HEK293 (cell line): ENCODE results near the gene GPR180.

ENCODE experiments used
- EGR2 ChIP-seq: fragments of 450-650 bp; formaldehyde crosslinking; IDR thresholded peaks from 2 replicates; pipeline ENCODE4 v1.5.1; 2016; ENCODE audit warnings: low read depth, missing biosample characterization, missing genetic modification characterization
- KLF10 ChIP-seq: fragments of 450-650 bp; IDR thresholded peaks from 2 replicates; pipeline ENCODE4 v1.5.1; 2018; ENCODE audit warnings: missing biosample characterization, mild to moderate bottlenecking, missing genetic modification characterization
- YY1 ChIP-seq: fragments of 450-650 bp; formaldehyde crosslinking; IDR thresholded peaks from 2 replicates; pipeline ENCODE4 v1.5.1; 2018; ENCODE audit warnings: missing biosample characterization, missing genetic modification characterization
- ZNF138 ChIP-seq: fragments of 450-650 bp; formaldehyde crosslinking; IDR thresholded peaks from 2 replicates; pipeline ENCODE4 v1.5.1; 2016; ENCODE audit warnings: missing biosample characterization, missing genetic modification characterization, borderline replicate concordance
- ZNF292 ChIP-seq: fragments of 450-650 bp; formaldehyde crosslinking; IDR thresholded peaks from 2 replicates; pipeline ENCODE4 v1.5.1; 2016; ENCODE audit warnings: low read depth, missing biosample characterization, missing genetic modification characterization, borderline replicate concordance
- ZNF416 ChIP-seq: fragments of 450-650 bp; formaldehyde crosslinking; IDR thresholded peaks from 2 replicates; pipeline ENCODE4 v1.5.1; 2016; ENCODE audit warnings: missing biosample characterization, missing genetic modification characterization
- ZNF549 ChIP-seq: fragments of 450-650 bp; IDR thresholded peaks from 2 replicates; pipeline ENCODE4 v1.5.1; 2018; ENCODE audit warnings: missing biosample characterization, missing genetic modification characterization, mild to moderate bottlenecking, inconsistent platforms, moderate library complexity
- TF ChIP-seq, protein P1 (sequence below): fragments of 450-650 bp; formaldehyde crosslinking; IDR thresholded peaks from 2 replicates; pipeline ENCODE4 v1.5.1; 2016; ENCODE audit warnings: missing biosample characterization, missing genetic modification characterization
- TF ChIP-seq, protein P2 (sequence below): fragments of 450-650 bp; formaldehyde crosslinking; IDR thresholded peaks from 2 replicates; pipeline ENCODE4 v1.5.1; 2016; ENCODE audit warnings: missing biosample characterization, missing genetic modification characterization
- TF ChIP-seq, protein P3 (sequence below): fragments of 450-650 bp; formaldehyde crosslinking; IDR thresholded peaks from 2 replicates; pipeline ENCODE4 v1.5.1; 2016; ENCODE audit warnings: missing biosample characterization, missing genetic modification characterization
- TF ChIP-seq, protein P4 (sequence below): fragments of 450-650 bp; formaldehyde crosslinking; IDR thresholded peaks from 2 replicates; pipeline ENCODE4 v1.5.1; 2016; ENCODE audit warnings: missing biosample characterization, missing genetic modification characterization
- TF ChIP-seq, protein P5 (sequence below): fragments of 450-650 bp; formaldehyde crosslinking; IDR thresholded peaks from 2 replicates; pipeline ENCODE4 v1.5.1; 2016; ENCODE audit warnings: missing biosample characterization, missing genetic modification characterization
- TF ChIP-seq, protein P6 (sequence below): fragments of 450-650 bp; formaldehyde crosslinking; IDR thresholded peaks from 2 replicates; pipeline ENCODE4 v1.5.1; 2016; ENCODE audit warnings: missing biosample characterization, missing genetic modification characterization
- TF ChIP-seq, protein P7 (sequence below): fragments of 450-650 bp; formaldehyde crosslinking; IDR thresholded peaks from 2 replicates; pipeline ENCODE4 v1.5.1; 2016; ENCODE audit warnings: missing biosample characterization, missing genetic modification characterization

DNA sequence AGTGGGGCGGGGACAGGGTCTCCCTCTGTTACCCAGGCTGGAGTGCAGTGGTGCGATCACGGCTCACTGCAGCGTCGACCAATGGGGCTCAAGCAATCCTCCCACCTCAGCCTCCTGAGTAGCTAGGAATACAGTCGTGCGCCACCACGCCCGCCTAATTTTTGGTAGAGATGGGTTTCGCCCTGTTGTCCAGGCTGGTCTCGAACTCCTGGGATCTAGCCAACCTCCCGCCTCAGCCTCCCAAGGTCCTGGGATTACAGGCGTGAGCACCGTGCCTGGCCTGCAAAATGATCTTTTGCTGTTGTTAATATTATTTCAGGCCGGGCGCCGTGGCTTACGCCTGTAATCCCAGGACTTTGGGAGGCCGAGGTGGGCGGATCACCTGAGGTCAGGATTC is 5.1 kb upstream of the GPR180 start:
- TF ChIP-seq, protein P1, sequence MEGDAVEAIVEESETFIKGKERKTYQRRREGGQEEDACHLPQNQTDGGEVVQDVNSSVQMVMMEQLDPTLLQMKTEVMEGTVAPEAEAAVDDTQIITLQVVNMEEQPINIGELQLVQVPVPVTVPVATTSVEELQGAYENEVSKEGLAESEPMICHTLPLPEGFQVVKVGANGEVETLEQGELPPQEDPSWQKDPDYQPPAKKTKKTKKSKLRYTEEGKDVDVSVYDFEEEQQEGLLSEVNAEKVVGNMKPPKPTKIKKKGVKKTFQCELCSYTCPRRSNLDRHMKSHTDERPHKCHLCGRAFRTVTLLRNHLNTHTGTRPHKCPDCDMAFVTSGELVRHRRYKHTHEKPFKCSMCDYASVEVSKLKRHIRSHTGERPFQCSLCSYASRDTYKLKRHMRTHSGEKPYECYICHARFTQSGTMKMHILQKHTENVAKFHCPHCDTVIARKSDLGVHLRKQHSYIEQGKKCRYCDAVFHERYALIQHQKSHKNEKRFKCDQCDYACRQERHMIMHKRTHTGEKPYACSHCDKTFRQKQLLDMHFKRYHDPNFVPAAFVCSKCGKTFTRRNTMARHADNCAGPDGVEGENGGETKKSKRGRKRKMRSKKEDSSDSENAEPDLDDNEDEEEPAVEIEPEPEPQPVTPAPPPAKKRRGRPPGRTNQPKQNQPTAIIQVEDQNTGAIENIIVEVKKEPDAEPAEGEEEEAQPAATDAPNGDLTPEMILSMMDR: no peak
- TF ChIP-seq, protein P2, sequence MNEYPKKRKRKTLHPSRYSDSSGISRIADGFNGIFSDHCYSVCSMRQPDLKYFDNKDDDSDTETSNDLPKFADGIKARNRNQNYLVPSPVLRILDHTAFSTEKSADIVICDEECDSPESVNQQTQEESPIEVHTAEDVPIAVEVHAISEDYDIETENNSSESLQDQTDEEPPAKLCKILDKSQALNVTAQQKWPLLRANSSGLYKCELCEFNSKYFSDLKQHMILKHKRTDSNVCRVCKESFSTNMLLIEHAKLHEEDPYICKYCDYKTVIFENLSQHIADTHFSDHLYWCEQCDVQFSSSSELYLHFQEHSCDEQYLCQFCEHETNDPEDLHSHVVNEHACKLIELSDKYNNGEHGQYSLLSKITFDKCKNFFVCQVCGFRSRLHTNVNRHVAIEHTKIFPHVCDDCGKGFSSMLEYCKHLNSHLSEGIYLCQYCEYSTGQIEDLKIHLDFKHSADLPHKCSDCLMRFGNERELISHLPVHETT (tag by site-specific recombination): no peak
- TF ChIP-seq EGR2 (tag by site-specific recombination) (no peak), YY1 (no peak), KLF10 (no peak), ZNF138 (no peak), ZNF549 (tag by site-specific recombination) (no peak), ZNF416 (tag by site-specific recombination) (no peak), ZNF292 (no peak)
- TF ChIP-seq, protein P3, sequence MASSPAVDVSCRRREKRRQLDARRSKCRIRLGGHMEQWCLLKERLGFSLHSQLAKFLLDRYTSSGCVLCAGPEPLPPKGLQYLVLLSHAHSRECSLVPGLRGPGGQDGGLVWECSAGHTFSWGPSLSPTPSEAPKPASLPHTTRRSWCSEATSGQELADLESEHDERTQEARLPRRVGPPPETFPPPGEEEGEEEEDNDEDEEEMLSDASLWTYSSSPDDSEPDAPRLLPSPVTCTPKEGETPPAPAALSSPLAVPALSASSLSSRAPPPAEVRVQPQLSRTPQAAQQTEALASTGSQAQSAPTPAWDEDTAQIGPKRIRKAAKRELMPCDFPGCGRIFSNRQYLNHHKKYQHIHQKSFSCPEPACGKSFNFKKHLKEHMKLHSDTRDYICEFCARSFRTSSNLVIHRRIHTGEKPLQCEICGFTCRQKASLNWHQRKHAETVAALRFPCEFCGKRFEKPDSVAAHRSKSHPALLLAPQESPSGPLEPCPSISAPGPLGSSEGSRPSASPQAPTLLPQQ (tag by site-specific recombination): no peak
- TF ChIP-seq, protein P4, sequence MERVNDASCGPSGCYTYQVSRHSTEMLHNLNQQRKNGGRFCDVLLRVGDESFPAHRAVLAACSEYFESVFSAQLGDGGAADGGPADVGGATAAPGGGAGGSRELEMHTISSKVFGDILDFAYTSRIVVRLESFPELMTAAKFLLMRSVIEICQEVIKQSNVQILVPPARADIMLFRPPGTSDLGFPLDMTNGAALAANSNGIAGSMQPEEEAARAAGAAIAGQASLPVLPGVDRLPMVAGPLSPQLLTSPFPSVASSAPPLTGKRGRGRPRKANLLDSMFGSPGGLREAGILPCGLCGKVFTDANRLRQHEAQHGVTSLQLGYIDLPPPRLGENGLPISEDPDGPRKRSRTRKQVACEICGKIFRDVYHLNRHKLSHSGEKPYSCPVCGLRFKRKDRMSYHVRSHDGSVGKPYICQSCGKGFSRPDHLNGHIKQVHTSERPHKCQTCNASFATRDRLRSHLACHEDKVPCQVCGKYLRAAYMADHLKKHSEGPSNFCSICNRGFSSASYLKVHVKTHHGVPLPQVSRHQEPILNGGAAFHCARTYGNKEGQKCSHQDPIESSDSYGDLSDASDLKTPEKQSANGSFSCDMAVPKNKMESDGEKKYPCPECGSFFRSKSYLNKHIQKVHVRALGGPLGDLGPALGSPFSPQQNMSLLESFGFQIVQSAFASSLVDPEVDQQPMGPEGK (tag by site-specific recombination): no peak
- TF ChIP-seq, protein P5, sequence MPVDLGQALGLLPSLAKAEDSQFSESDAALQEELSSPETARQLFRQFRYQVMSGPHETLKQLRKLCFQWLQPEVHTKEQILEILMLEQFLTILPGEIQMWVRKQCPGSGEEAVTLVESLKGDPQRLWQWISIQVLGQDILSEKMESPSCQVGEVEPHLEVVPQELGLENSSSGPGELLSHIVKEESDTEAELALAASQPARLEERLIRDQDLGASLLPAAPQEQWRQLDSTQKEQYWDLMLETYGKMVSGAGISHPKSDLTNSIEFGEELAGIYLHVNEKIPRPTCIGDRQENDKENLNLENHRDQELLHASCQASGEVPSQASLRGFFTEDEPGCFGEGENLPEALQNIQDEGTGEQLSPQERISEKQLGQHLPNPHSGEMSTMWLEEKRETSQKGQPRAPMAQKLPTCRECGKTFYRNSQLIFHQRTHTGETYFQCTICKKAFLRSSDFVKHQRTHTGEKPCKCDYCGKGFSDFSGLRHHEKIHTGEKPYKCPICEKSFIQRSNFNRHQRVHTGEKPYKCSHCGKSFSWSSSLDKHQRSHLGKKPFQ (tag by site-specific recombination): no peak
- TF ChIP-seq, protein P6, sequence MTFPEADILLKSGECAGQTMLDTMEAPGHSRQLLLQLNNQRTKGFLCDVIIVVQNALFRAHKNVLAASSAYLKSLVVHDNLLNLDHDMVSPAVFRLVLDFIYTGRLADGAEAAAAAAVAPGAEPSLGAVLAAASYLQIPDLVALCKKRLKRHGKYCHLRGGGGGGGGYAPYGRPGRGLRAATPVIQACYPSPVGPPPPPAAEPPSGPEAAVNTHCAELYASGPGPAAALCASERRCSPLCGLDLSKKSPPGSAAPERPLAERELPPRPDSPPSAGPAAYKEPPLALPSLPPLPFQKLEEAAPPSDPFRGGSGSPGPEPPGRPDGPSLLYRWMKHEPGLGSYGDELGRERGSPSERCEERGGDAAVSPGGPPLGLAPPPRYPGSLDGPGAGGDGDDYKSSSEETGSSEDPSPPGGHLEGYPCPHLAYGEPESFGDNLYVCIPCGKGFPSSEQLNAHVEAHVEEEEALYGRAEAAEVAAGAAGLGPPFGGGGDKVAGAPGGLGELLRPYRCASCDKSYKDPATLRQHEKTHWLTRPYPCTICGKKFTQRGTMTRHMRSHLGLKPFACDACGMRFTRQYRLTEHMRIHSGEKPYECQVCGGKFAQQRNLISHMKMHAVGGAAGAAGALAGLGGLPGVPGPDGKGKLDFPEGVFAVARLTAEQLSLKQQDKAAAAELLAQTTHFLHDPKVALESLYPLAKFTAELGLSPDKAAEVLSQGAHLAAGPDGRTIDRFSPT (tag by site-specific recombination): no peak
- TF ChIP-seq, protein P7, sequence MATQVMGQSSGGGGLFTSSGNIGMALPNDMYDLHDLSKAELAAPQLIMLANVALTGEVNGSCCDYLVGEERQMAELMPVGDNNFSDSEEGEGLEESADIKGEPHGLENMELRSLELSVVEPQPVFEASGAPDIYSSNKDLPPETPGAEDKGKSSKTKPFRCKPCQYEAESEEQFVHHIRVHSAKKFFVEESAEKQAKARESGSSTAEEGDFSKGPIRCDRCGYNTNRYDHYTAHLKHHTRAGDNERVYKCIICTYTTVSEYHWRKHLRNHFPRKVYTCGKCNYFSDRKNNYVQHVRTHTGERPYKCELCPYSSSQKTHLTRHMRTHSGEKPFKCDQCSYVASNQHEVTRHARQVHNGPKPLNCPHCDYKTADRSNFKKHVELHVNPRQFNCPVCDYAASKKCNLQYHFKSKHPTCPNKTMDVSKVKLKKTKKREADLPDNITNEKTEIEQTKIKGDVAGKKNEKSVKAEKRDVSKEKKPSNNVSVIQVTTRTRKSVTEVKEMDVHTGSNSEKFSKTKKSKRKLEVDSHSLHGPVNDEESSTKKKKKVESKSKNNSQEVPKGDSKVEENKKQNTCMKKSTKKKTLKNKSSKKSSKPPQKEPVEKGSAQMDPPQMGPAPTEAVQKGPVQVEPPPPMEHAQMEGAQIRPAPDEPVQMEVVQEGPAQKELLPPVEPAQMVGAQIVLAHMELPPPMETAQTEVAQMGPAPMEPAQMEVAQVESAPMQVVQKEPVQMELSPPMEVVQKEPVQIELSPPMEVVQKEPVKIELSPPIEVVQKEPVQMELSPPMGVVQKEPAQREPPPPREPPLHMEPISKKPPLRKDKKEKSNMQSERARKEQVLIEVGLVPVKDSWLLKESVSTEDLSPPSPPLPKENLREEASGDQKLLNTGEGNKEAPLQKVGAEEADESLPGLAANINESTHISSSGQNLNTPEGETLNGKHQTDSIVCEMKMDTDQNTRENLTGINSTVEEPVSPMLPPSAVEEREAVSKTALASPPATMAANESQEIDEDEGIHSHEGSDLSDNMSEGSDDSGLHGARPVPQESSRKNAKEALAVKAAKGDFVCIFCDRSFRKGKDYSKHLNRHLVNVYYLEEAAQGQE (tag by site-specific recombination): no peak
